GM19240 (cell line): ENCODE measurements around the gene C1GALT1C1L.
"Not testable (repeated sequence)": the region's sequence is repeated elsewhere in the genome, so short reads cannot be mapped to it uniquely, and the experiment has no call there.

ENCODE experiments used
- DNase-seq: peaks from one replicate; pipeline ENCODE4 v3.0.0; 2011; ENCODE audit warnings: low spot score; ENCODE audit not compliant: insufficient read length

The C1GALT1C1L gene

DNA sequence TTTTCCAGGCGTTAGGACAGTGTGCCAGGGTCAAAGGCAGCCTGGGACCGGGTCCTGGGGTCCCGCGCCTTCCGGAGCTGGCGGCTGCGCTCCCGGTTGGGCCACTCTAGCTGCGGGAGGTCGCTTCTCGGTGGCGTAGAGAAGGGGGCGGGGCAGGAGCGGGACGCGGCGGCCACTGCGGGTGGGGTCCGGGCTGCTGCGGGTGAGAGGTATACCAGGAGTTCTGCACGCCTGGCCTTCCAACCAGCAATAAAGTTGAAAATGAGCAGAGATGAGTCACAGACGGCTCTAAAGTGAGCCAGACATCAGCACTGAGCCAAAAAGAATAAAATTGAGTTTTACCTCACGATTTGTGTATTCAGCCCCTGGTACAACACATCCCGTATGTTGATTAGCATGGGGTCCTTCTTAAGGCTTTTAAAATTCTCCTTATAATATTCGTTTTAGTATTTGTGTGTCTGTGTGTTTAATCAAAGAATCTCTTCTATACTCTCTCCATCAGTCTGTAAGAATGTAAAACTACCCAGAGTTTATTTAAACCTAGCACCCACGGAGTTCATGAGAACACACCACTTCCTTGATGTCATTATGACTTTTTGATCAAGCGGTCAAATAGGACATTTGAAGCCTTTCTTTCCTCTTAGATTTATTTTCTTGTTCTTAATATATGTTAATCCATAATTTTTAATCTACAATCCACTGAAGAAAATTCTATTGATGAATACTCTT lies at the start of gene C1GALT1C1L:
Gene C1GALT1C1L, minus strand, starts transcription at position 108 of the 729 bp plus-strand sequence. Its CDS starts 107 bp downstream, at position 1.
- no peak for DNase-seq

DNA sequence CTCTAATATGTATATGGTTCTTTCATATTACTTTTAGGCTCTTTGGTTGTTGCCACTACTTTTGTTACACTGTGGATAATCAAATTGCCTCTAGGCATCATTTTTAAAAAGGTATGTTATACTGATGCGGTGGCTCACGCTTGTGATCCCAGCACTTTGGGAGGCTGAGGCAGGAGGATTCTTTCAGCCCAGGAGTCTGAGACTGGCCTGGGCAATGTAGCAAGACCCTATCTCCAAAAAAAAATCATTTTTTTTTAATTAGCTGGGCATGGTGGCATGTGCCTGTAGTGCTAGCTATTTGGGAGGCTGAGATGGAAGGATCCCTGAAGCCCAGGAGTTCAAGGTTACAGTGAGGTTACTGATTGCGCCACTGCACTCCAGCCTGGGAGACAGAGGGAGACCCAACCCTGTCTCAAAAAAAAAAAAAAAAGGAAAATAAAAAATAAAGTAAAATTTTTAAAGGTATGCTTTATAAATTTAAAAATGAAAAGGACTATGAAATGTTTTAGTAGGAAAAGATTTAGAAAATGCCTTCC lies 49.5 kb upstream of the C1GALT1C1L start:
- DNase-seq: no peak

DNA sequence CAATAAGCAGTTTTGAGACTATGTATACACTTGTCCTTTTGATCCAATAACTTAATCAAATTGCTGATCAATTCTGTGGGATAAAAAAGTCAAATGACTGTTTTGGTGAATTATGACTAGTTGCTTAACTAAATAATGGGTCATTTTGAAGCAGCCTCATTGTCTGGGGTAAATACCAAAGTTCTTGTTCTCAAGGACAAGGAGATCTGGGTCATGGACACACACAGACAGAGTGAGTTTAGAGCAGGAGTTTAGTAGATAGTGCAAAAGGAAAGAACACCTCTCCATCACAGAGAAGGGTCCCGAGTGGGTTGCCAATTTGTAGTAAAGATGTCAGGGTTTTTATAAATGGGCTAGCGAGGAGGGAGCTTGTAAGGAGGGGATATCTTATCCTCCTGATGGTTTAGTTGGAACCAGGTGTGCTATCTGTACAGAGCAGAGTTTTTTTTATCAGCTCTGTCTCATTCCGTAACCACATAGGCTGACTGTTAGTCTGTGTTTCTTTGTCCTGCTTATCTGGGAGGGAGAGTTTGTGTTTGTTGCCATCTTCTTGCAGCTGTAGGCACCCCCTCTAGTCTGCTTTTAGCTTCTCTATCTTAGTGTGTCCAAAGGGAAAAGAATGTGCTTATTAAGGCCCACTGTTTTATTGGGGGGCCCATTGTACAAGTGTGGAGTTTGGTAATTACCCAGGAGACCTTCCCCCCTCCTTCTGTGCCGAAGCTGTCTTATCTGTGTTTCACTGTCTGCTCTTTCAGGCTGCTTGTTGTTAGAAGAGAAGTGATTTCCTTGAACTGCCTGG lies 48.7 kb upstream of the C1GALT1C1L start:
- DNase-seq: no peak

DNA sequence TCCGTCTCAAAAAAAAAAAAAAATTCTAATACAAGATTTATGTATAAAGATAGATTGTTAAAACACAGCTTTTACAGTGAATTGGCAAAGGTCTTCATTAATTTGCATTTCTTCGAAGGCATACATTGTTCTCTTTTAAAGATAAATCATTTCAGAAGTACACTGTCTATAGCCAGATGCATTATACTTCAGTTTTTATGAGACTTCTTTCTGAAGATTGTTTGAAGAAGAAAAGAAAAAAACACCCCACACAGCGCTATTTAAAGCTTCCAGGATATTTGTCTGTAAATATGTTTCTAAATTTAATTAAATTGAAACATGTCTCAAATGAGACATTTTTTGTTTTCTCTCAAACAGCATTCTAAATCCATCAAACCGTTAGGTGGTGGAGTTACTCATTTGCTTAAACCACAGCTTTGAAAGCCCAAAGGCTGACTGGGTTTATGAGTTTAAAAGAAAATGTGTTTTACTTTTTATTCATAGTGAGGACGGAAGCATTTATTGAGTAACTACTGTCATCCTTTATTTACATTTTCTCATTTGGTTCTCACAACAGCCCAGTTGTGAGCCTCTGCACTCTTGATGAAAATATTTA lies 42.4 kb upstream of the C1GALT1C1L start:
- DNase-seq: no peak

DNA sequence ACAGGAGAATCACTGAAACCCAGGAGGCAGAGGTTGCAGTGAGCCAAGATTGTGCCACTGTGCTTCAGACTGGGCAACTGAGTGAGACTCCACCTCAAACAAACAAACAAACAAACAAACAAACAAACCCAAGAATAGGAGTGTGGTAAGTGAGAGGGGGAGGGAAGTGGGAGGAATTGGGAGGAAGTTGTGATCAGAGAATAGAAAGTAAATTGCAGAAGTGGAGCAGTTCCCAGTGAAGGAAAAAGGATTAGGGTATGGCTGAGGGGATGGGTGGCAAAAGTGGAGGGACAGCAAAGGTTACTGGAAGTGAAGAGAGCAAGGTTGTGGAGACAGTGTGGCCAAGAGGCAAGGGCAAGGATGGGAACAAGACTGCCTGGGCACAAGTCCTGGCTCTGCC lies 41.1 kb upstream of the C1GALT1C1L start:
- DNase-seq: no peak

DNA sequence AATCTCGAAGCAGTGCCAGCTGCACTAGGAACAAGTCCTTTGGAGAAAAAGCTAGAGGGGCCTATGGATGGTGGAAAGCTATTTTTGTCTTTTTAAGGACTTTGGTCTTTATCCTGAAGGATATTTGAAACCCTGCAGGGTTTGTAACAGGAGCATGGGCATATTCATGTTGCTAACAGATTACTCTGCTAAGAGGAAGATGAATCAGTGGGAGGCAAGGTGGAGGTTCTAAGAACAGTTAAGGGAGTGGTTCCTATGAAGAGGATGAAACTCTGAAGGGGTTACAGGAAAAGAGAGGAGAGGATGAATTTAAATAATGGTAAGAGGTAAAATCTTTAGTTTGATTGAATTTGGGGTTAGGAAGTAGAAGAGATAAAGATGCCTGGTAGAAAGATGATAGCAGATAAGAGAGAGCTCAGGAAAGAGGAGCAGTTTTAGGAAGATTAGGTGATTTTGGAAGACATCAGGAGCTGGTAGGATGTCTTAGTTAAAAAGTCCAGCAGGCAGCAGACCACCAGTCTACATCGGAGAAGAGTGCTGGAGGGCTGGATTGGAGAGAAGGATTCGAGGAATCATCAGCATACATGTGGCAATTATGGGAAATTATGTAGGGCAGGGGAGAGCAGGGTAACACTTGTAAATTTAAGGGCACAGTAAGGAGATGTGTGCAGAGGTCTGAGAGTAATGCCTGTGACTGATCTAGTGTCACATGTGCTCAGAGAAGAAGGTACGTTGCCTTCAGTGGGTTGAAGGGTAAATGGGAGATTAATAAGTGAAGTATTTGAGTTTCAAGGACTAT lies 39.3 kb upstream of the C1GALT1C1L start:
- no peak for DNase-seq

DNA sequence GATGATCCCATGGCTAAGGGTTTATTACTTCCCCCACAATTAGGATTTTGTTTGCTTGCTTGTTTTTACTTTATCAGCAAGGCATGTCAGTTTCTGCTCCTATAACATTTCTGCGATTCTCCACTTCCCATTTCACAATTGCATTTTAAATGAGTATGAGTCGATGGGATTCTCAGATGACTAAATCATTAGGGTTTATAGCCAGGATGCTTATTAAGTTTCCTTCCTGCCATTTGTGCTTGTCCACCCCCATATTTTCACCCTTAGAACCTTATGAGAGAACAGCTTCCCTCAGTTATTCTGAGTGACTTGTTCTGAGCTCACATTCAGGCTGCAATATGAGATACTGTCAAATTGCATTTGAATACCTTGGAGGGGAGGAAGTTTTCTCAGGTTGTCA lies 37.9 kb upstream of the C1GALT1C1L start:
- DNase-seq: no peak

DNA sequence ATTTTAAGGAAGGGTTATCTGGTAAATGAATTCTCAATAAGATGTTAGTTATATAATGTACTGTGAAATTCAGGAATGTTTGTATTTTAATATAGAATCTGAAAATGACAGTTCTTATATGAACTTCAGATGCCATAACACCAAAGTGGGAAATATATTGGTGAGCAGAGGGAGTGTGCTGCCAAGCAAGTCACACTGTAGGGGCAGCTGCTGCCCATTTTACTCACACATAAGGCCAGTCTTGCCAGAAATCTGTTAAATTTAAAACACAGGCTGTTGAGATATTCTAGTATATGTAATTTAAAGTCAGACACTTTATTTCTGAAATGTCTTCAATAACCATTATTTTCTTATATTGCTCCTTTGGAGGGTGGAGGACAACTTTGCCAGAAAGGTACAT lies 34.6 kb upstream of the C1GALT1C1L start:
- DNase-seq: no peak

DNA sequence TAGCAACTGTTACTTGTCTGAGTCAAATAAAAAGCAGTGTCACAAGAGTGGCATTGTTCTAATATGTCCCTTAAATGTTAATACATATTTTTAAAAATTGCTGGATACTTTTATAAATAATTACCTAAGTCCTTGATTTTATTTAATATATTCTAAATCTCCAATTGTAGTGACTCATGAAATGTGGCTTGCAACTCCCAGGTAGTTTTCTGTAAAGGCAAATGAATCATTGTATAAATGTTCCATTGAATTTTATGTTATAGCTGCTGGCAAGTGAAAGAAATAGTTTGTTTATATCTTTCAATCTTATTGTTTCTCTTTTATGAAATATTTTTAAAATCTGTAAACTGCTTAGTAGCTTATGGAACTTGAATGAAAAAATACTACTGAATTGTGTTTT lies 32.7 kb upstream of the C1GALT1C1L start:
- DNase-seq: no peak

DNA sequence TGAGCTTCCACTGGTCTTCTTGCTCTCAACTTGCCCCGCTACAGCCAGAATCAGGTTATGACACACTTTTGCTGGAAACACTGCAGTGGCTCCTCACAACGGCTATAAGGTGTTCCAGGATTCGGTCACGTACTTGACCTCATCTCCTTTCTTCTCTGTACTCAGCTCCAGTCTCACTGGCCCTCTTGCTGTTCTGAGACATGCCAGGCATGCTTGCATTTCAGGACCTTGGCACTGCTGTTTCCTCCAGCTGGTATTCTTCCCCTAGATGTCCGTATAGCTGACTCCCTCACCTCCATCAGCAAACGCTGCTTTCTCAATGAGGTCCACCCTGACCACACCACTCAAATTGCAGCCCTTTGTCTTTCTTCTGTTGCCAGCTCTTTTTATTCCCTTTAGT lies 31.9 kb upstream of the C1GALT1C1L start:
- no peak for DNase-seq

DNA sequence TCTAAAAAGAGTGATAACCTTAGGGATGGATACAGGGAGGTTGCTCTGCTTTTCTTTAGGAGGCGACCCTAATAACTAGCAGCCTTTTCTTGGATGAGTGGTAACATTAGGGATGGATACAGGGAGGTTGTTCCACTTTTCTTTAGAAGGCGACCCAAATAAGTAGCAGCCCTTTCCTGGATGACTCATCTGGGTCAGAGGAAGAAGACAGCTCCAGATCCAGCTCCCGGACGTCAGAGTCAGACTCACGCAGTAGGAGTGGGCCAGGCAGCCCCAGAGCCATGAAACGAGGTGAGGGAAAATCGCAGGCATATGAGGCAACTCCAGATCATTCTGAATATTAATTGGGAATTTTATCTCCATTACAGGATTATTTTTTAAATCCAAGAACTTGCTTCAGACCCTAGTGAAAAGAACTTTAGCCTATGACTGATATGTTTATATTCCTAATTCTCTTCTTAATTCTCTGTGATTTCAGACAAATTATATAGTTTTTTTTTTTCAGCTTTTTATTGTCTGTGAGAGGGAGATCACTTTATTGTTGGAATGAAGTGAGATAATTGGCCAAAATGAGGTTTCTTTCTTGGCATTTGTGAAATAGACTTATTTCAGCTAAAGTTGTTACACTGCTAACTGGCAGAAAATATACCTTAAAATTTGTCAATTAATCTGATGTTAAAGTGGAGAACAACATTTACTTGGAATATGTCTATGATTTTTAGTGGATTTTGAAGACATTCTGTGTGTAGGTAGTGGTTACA lies 31.2 kb upstream of the C1GALT1C1L start:
- no peak for DNase-seq

DNA sequence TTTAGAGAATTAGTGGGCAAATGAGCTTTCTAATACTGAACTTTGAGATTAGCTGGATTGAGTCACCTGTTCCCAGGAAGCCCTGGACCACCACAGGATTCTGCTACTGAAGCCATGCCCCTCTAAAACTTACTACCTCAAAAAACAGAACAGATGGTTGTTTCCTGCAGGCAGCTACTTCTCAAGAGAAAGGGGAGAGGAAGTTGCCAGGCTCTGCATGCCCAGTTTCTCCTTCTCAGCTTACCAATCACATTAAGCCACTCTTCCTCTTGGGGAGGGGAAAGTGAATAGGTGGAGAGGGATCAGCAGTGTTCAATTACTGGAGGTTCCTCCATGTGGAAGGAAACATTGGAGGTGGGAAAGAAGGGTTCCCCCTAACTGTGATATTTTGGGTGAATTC lies 24.9 kb upstream of the C1GALT1C1L start:
- no peak for DNase-seq

DNA sequence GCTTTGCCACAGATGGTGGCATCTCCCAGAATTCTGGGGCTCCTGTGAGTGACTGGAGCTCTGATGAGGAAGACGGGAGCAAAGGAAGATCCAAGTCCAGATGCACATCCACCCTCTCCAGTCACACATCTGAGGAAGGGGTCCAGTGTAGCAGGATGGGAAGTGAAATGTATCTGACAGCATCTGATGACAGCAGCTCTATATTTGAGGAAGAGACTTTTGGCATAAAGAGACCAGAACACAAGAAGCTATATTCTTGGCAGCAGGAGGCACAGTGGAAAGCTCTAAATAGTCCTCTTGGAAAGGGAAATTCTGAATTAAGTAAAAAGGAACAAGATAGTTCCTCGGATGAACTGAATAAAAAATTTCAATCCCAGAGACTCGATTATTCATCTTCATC lies 23.5 kb upstream of the C1GALT1C1L start:
- no peak for DNase-seq

DNA sequence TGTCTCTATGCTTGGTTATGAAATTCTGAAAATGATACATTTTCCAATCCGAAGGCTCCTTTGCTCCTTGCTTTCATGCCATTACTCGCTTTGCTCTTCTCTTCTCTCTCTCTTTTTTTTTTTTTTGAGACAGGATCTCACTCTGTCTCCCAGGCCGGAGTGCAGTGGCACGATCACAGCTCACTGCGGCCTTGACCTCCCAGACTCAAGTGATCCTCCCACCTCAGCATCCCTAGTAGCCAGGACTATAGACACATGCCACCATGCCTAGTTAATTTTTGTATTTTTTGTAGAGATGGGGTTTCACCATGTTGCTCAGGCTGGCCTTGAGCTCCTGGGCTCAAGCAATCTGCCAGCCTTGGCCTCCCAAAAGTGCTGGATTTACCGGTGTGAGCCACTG lies 21.9 kb upstream of the C1GALT1C1L start:
- not testable (repeated sequence) for DNase-seq

DNA sequence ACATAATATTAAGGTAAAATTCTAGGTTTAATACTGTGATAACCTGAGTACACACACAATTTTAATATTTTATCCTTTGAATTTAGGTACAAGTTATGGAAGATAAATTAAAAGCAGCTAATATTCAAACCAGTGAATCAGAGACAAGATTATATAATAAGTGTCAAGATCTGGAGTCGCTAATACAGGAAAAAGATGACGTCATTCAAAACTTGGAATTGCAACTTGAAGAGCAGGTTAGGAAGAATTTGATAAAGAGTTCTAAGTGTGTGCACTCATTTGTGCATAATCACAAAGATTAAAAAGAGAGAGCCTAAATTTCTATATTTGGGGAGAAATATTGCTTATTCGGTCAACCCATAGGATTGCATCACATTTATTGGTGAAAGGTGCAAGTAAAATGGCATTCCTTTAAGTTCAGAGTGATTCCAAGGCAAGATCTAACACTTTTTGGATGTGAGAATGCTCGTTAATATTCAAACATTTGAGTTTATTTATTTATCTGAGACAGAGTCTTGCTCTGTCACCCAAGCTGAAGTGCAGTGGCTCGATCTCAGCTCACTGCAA lies 16.3 kb upstream of the C1GALT1C1L start:
- DNase-seq: no peak

DNA sequence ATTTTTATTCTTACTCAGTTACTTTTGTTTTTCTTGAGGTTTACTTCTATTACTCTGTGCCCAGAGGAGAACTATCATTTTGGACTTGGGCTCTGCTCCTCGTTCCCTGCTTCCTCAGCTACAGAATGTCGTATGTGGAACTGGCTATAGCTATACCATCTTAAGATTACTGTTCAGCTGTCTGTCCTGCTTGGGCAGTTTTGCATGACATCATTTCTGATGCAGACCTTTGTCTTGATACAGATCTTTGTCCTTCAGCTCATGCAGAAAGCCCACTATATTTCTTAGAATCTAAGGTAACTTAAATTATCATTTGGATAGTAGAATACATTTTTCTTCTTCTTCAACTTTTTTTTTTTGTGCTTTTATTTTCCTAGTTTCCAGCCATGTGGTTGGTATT lies 13.8 kb upstream of the C1GALT1C1L start:
- DNase-seq: no peak

DNA sequence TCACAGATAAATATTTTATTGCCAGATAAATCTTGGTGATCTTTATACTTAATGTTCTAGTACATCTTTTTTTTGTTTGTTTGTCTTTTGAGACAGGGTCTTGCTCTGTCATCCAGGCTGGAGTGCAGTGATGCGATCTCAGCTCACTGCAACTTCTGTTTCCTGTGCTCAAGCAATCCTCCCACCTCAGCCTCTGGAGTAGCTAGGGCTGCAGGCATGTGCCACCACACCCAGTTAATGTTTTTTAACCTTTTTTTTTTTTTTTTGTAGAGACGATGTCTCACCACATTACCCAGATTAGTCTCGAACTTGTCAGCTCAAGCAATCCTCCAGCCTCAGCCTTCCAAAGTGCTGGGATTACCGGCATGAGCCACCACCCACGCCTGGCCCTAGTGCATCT lies 9.1 kb upstream of the C1GALT1C1L start:
- DNase-seq: no peak

DNA sequence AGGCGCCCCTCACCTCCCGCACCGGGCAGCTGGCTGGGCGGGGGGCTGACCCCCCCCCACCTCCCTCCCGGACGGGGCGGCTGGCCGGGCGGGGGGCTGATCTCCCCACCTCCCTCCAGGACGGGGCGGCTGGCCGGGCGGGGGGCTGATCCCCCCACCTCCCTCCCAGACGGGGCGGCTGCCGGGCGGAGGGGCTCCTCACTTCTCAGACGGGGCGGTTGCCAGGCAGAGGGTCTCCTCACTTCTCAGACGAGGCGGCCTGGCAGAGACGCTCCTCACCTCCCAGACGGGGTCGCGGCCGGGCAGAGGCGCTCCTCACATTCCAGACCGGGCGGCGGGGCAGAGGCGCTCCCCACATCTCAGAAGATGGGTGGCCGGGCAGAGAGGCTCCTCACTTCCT lies 1.6 kb upstream of the C1GALT1C1L start:
- DNase-seq: not testable (repeated sequence)

DNA sequence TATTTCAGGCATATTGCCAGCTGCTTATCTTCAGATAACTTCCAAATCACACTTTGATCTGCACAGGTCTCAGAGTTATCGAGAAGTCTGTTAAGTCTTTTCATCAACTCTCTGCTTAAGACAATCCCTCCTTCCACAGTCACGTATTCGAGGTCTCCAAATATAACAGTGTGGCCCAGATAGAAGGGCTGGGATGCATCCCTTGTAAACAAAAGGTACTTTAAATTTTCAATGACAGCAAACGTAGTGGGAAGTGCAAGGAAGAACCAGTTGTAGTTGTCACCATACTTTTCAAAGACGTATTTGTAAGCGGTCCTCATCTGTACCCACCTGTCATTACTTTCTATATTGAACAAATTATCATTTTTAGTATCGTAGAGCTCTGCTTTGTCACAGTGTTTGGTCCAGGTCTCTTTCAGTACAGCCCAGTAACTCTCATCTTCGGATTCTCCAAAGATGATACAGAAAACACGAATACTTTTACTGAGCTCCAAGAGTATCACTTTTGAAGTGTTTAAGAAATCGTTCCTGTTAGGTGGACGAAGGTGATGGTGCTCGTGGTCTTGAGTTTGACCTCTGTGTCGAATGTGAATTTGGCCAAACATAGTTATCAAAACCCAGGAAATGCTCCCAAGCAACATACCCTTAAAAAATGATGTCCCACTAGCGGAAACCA lies 445 bp downstream of the C1GALT1C1L start:
- DNase-seq: no peak

DNA sequence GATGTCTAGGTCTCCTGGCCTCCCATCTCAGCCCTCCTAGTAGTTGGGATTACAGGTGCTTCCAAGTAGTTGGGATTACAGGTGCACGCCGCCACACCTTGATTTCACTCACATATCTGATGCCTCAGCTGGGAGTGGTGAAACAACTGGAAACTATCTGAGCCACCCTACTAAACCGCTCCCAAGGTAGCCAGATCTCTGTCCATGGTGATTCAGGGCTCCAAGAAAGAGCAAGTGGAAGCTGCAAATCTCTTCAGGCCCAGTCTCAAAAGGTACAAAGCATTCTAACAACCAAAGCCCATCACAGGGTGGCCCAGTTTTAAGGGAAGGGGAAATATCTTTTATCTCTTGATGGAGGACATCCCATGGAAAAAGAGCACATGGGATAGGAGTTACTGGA lies 19.0 kb downstream of the C1GALT1C1L start:
- no peak for DNase-seq
